ENCODE data around the gene NAALADL2.
"Not testable (repeated sequence)": the region's sequence is repeated elsewhere in the genome, so short reads cannot be mapped to it uniquely, and the experiment has no call there.

Gene NAALADL2

GRCh38 chr3:175826759-175827158 lies 967.6 kb downstream of the NAALADL2 start:
- DNase-seq, result no peak

GRCh38 chr3:175829809-175830208 lies 970.7 kb downstream of the NAALADL2 start:
- not testable (repeated sequence) for DNase-seq

GRCh38 chr3:175835763-175836162 lies 976.6 kb downstream of the NAALADL2 start:
- not testable (repeated sequence) for DNase-seq

GRCh38 chr3:175836617-175837016 lies 977.5 kb downstream of the NAALADL2 start:
- DNase-seq, result no peak

GRCh38 chr3:175837962-175838361 lies 978.8 kb downstream of the NAALADL2 start:
- DNase-seq, result no peak

GRCh38 chr3:175839366-175840005 lies 980.4 kb downstream of the NAALADL2 start:
- DNase-seq, result no peak

GRCh38 chr3:175851541-175851940 lies 992.4 kb downstream of the NAALADL2 start:
- no peak for DNase-seq

GRCh38 chr3:175852560-175852959 lies 993.4 kb downstream of the NAALADL2 start:
- DNase-seq, result no peak

GRCh38 chr3:175857666-175858270 lies 998.6 kb downstream of the NAALADL2 start:
- no peak for DNase-seq
